GM13976 (cell line): Measurements from ENCODE around the gene HABP4.

Experiments used
- DNase-seq: peaks from one replicate; pipeline ENCODE4 v3.0.0; 2012; ENCODE audit warnings: low spot score
- in situ Hi-C: fragments of 300-500 bp; cut with MboI; formaldehyde crosslinking; loops from one replicate; pipeline ENCODE4 v1.12.0; 2022; ENCODE audit warnings: low sequenced_read_pairs, mixed read lengths, inconsistent platforms; ENCODE audit not compliant: unreplicated experiment
- TF ChIP-seq, protein P1 (sequence below): IDR thresholded peaks from 2 replicates; pipeline ENCODE4 v1.5.1; 2012; ENCODE audit warnings: borderline replicate concordance, mild to moderate bottlenecking; ENCODE audit not compliant: insufficient read depth; ENCODE audit errors: extremely low read depth, missing control alignments, control extremely low read depth

The HABP4 gene

DNA sequence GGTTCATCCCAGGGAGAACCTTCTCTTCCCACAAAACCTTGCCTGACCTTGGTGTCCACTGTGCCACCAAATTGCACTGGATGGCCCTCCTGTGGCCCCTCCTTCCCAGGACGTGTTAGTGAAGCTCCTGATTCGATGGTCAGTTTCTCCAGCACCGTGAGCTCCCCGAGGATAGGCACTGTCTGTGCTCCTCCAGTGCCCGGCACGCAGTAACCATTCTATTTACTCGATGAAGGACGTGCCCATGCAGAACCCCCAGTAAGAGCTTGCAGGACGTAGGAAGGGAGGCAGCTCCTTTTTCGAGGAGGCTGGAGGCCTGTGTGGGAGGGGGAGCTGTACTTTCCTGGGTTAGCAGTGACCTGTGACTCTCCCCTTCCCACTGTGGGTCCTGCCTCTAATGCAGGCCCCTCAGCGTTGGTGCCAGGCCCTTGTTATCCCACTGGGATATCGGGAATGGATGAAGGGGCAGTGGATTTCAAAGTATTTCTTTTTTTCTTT, 39.6 kb downstream of the HABP4 start:
- TF ChIP-seq, protein P1, sequence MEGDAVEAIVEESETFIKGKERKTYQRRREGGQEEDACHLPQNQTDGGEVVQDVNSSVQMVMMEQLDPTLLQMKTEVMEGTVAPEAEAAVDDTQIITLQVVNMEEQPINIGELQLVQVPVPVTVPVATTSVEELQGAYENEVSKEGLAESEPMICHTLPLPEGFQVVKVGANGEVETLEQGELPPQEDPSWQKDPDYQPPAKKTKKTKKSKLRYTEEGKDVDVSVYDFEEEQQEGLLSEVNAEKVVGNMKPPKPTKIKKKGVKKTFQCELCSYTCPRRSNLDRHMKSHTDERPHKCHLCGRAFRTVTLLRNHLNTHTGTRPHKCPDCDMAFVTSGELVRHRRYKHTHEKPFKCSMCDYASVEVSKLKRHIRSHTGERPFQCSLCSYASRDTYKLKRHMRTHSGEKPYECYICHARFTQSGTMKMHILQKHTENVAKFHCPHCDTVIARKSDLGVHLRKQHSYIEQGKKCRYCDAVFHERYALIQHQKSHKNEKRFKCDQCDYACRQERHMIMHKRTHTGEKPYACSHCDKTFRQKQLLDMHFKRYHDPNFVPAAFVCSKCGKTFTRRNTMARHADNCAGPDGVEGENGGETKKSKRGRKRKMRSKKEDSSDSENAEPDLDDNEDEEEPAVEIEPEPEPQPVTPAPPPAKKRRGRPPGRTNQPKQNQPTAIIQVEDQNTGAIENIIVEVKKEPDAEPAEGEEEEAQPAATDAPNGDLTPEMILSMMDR, result no peak
- no peak for DNase-seq
- in situ Hi-C loops, result no loop called here

DNA sequence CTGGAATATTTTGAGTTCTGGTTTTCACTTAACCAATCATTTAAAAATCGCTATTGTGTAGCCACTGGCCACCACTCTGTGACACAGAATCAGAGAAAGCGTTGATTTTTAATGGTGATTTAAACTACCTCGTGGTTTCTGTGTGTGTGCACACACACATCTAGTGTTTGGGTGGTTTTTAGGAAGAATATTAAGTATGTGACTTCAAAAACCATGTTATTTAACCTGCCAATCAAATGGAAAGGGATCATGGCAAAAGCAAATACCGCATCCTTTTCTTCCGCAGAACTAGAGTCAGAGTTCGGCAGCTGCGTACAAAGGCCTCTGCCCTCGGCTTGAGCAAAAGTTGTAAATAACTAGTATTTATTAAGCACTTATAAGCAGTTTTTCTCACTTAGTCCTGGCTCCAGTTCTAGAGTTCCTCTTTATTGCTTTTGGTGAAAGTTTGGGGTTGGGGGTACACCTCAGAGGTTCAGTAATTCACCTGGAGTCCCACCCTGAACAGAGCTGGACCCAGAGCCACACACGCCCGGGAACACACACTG, 40.6 kb downstream of the HABP4 start:
- in situ Hi-C loops, result no loop called here
- DNase-seq, result no peak
- TF ChIP-seq, protein P1, result no peak

DNA sequence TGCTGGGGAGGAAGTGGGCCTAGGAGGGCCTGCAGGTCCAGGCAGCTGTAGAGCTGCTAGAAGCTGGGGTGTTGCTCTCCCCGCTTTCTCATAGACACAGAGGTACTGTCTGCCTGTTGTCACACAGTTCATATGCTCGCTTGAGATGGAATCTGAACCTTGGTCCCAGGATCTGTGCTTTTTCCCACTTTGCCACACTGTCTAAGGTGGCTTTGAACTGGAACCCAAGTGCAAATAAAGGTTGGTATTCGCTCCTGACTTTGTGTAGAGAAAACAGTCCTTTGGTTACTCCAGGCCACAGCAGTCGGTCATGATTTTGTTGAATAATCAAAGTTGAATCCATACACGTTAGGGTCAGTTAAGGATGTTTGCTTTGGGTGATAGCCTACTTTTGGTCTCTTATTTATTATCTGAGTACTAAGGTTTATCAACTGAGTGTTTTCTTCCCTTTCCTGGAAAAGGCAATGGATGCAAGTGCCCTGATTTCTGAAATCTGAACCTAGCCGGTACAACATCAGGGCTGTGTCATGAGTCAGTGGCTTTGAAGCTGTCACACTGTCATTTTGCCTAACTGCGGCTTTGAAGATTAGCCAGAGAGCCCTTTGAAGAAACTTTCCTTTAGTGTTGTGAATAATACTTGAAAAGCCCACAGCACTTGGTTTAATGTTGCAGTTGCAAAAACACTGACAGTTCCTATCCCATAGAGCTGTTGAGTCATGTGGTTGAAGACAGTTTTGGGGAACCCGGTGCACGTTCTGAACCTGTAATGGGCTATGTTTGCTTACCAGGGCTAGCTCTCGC, 41.3 kb downstream of the HABP4 start:
- in situ Hi-C loops, result no loop called here
- TF ChIP-seq, protein P1, result no peak
- DNase-seq, result no peak

DNA sequence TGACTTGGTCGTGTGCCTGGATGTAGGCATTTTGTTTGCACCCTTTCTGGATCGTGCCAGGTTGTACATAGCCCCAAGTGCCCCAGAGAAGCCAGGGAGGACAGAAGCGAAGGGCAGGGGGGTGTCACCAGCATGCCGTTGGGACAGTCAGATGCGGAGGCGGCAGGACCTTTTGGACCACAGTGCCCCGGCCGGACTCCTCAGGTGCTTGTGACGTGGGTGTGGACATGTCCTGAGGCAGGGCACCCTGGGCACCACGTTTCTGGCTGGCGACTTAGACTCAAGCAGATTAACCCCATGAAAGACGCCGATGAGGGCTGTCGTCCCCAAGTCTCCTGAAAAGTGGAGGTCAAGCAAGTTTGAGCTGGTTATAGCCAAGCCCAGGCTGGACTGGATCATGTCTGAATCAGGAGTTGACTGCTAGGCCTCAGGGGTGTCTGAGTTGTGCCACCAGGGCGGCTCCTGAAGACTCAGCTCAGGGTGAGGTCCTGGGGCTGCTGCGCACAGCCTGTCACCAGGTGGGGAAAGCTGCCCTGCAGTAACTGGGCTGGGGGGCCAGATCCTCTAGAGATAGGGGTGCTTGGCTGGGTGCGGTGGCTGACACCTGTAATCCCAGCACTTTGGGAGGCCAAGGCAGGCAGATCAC, 42.0 kb downstream of the HABP4 start:
- TF ChIP-seq, protein P1, result no peak
- in situ Hi-C loops, result no loop called here
- no peak for DNase-seq

DNA sequence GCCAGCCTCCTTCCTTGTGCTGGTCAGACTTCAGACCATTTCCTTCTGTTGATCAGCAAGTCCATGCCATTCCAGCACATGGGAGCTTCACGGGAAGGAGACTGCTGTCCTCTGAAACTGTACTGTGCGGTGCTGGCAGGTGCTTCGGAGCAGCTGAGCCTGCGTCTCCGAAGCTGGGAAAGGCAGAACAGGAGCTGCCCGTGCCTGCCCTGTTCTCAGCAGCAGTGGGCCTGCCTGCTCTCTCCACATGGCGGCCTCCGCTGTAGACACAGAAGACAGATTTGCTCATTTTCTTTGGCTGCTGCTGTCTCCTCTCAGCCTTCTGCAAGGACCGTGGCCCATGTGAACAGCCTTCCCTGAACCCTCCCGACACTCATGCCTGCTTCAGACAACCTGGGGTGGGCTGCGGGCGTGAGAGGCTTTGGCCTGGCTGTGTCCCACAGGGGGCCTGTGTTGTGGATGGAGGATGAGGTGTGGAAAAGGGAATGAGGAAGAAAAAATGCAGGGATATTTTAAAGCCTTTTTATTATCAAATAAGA, 43.1 kb downstream of the HABP4 start:
- TF ChIP-seq, protein P1, result no peak
- in situ Hi-C loops, result no loop called here
- no peak for DNase-seq

DNA sequence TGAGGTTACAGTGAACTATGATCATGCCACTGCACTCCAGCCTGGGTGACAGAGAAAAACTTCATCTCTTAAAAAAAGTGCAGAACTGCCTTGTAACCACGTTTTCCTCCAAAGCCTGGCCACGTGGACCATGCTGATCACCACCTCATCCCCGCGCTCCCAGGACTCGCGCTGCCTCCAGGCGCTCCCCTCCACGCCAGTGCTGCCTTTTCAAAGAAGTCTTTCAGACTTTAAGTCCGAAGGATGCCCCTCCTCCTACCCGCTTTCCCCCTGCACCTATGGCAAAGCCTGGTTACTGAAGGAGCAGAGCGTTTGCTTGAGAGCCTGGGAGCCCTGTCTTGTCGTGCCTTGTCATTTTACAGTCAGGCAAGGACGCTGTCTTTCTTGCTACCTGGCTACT, 43.8 kb downstream of the HABP4 start:
- DNase-seq, result no peak
- in situ Hi-C loops, result no loop called here
- TF ChIP-seq, protein P1, result no peak
